Thyroid gland (tissue), 4 donors: ENCODE data around the gene HAPSTR1.

Source experiments
- CTCF ChIP-seq, 6 experiments: fragments of 200-600 bp in 3 of 6; fragments of 450-650 bp in 3 of 6; sonication (generic) in 3 of 6; IDR thresholded peaks; one replicate each; pipeline ENCODE4 v1.5.1; 2016 to 2019; ENCODE audit warnings: antibody characterized with exemption in 6 of 6, mild to moderate bottlenecking in 2 of 6, inconsistent platforms in 1 of 6, moderate library complexity in 1 of 6
- POLR2A ChIP-seq, 2 donors: fragments of 450-650 bp; IDR thresholded peaks; one replicate each; pipeline ENCODE4 v1.6.1; 2017; ENCODE audit warnings: antibody characterized with exemption in 2 of 2, mild to moderate bottlenecking in 2 of 2, moderate library complexity in 1 of 2

DNA sequence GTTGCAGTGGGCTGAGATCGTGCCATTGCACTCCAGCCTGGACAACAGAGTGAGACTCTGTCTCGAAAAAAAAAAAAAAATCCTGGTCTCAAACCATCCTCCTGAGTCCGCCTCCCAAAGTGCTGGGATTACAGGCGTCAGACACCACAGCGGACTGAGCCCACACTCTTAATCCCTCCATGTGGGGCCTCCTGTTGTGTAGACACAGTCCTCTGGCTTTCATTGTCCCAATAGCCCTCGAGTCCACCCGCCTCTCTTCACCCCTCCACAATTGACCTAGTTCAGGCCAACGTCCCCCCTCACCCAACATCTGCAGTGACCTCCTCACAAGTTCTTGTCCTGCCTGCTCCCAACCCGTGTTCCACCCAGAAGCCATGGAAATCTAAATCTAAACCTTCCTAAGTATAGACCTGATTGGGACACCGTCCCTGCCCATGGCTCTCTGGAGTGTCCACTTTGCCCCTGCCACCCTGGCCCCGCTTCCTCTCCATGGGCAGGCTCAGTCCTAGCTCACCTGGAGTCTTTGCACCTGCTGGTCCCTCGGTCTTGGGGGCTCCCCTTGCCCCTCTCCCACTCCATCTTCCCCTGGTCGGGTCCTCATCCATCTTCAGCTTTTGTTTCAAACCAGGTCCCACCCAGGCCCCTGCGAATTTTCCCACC lies 46.7 kb downstream of the HAPSTR1 start:
- TF ChIP-seq CTCF (IDR thresholded peaks at IDR 0.05) (no peak), POLR2A (IDR thresholded peaks at IDR 0.05) (no peak)
